Measurements from ENCODE around the gene WNK1.

DNA sequence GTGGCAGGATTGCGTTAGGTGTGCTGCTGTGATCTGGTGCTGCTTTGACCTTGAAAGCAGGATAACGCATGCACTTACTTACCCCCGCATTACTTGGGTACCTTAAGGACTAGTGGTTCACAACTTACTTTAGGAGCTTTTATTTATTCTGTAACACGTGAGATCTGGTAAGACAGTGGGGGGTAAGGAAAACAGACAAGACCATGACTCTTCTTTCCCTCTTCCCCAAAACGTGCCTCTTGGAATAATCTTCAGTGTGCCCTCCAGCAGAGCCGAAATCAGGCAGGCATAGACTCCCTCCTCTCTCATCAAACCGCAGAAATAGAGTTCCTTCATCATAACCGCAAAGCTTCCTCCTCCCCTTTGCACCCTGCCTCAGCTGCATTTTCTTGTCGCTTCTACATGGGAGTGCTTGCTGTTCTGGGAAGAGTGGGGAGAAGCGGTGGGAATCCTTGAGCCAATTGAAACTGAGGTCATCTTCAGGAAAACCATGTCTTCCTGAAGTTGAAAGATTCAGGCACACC, 153.7 kb downstream of the WNK1 start:
- TF ChIP-seq, protein P1, sequence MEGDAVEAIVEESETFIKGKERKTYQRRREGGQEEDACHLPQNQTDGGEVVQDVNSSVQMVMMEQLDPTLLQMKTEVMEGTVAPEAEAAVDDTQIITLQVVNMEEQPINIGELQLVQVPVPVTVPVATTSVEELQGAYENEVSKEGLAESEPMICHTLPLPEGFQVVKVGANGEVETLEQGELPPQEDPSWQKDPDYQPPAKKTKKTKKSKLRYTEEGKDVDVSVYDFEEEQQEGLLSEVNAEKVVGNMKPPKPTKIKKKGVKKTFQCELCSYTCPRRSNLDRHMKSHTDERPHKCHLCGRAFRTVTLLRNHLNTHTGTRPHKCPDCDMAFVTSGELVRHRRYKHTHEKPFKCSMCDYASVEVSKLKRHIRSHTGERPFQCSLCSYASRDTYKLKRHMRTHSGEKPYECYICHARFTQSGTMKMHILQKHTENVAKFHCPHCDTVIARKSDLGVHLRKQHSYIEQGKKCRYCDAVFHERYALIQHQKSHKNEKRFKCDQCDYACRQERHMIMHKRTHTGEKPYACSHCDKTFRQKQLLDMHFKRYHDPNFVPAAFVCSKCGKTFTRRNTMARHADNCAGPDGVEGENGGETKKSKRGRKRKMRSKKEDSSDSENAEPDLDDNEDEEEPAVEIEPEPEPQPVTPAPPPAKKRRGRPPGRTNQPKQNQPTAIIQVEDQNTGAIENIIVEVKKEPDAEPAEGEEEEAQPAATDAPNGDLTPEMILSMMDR (IDR thresholded peaks at IDR 0.05 in 4 of 5, conservative IDR thresholded peaks at IDR 0.05 in 1 of 5) = no peak
- no peak for TF ChIP-seq POLR2A (IDR thresholded peaks at IDR 0.05)

Measured in gastrocnemius medialis (tissue), 4 donors.